K562 (cell line): ENCODE results near the gene MAGIX. TPM values are rescaled to one million over a fixed set of nuclear protein-coding genes. Genes with fewer than 3 reads are reported as not detected.

Experiments used
- BCOR ChIP-seq: fragments of 450-650 bp; IDR thresholded peaks from 2 replicates; pipeline ENCODE4 v1.6.1; 2016
- COPS2 ChIP-seq: fragments of 450-650 bp; conservative IDR thresholded peaks from 2 replicates; pipeline ENCODE4 v1.6.1; 2016; ENCODE audit warnings: mild to moderate bottlenecking, moderate library complexity
- GTF2F1 ChIP-seq: IDR thresholded peaks from 2 replicates; pipeline ENCODE4 v1.6.1; 2011; ENCODE audit warnings: low read depth, low read length, improper control_type of control experiment
- NEUROD1 ChIP-seq: fragments of 150-350 bp; IDR thresholded peaks from 2 replicates; pipeline ENCODE4 v1.6.1; 2014; ENCODE audit warnings: borderline replicate concordance, low read length, low read depth; ENCODE audit not compliant: partially characterized antibody
- PHF8 ChIP-seq: fragments of 200-600 bp; sonication (generic); IDR thresholded peaks from 2 replicates; pipeline ENCODE4 v1.6.1; 2012; ENCODE audit warnings: mixed run types, mild to moderate bottlenecking, inconsistent platforms, low read length, moderate library complexity, borderline replicate concordance
- SREBF1 ChIP-seq: fragments of 150-350 bp; IDR thresholded peaks from 2 replicates; pipeline ENCODE4 v1.6.1; 2014; ENCODE audit warnings: antibody characterized with exemption, low read depth, low read length, borderline replicate concordance
- SRSF7 ChIP-seq: fragments of 200-400 bp; formaldehyde crosslinking; optimal IDR thresholded peaks from 2 replicates; pipeline ENCODE3; 2017; ENCODE audit warnings: mild to moderate bottlenecking, low read depth, low read length
- ZNF124 ChIP-seq: sonication (generic); formaldehyde crosslinking; IDR thresholded peaks from 2 replicates; pipeline ENCODE4 v1.8.1; 2022; ENCODE audit warnings: missing genetic modification reagents
- ZNF24 ChIP-seq: fragments of 450-650 bp; IDR thresholded peaks from 2 replicates; pipeline ENCODE4 v1.6.1; 2016
- ZNF274 ChIP-seq: IDR thresholded peaks from 2 replicates; pipeline ENCODE4 v1.6.1; 2011; ENCODE audit warnings: low read depth, mild to moderate bottlenecking, low read length, moderate library complexity, borderline replicate concordance
- ZNF282 ChIP-seq: sonication (generic); formaldehyde crosslinking; IDR thresholded peaks from 2 replicates; pipeline ENCODE4 v1.8.1; 2023; ENCODE audit warnings: missing genetic modification reagents
- ZNF766 ChIP-seq: fragments of 200-800 bp; sonication (Bioruptor generic); conservative IDR thresholded peaks from 2 replicates; pipeline ENCODE4 v1.6.1; 2016; ENCODE audit warnings: missing genetic modification characterization, missing compliant biosample characterization
- ZNF785 ChIP-seq: fragments of 250-450 bp; sonication (Bioruptor Pico); IDR thresholded peaks from 2 replicates; pipeline ENCODE4 v1.4.0; 2020; ENCODE audit warnings: mild to moderate bottlenecking
- polyA plus RNA-seq, 8 experiments: library from polyadenylated mRNA; depleted of rRNA in 4 of 8; stranded (reverse) in 5 of 8; unstranded in 3 of 8; fragments of >200 nt; fragmentation: Nextera tagmentation in 2 of 8; fragmentation: Illumina TruSeq in 1 of 8; extraction: Ambion mirVana in 2 of 8; extraction: Trizol in 1 of 8; gene quantifications; 2 replicates each; pipeline versions ENCODE4 v1.2.1 to v1.2.3, GENCODE V29; 2011 to 2014; ENCODE audit warnings: inconsistent platforms in 1 of 8, missing spikeins in 1 of 8
- total RNA-seq, 7 experiments: library from RNA; depleted of rRNA in 6 of 7; stranded (reverse); fragments of >200 nt in 6 of 7; fragmentation: Illumina TruSeq in 2 of 7; extraction: Trizol in 2 of 7; gene quantifications; 2 replicates each; pipeline versions ENCODE4 v1.2.1 to v1.2.3, GENCODE V29; 2011 to 2021; ENCODE audit warnings: low replicate concordance in 1 of 7
- TF ChIP-seq, protein P1 (sequence below): fragments of 450-650 bp; IDR thresholded peaks from 2 replicates; pipeline ENCODE4 v1.6.1; 2016; ENCODE audit warnings: mild to moderate bottlenecking, moderate library complexity
- TF ChIP-seq, protein P2 (sequence below): sonication (generic); formaldehyde crosslinking; IDR thresholded peaks from 2 replicates; pipeline ENCODE4 v1.8.0; 2022; ENCODE audit warnings: missing genetic modification reagents, mild to moderate bottlenecking, borderline replicate concordance

MAGIX gene
- total and polyA plus RNA-seq, 9 of the 15 experiments (the other 6 are each of a cell fraction or from before 2014, with no cell fraction given), result 0.08 to 3.5 (median 0.47) TPM

DNA sequence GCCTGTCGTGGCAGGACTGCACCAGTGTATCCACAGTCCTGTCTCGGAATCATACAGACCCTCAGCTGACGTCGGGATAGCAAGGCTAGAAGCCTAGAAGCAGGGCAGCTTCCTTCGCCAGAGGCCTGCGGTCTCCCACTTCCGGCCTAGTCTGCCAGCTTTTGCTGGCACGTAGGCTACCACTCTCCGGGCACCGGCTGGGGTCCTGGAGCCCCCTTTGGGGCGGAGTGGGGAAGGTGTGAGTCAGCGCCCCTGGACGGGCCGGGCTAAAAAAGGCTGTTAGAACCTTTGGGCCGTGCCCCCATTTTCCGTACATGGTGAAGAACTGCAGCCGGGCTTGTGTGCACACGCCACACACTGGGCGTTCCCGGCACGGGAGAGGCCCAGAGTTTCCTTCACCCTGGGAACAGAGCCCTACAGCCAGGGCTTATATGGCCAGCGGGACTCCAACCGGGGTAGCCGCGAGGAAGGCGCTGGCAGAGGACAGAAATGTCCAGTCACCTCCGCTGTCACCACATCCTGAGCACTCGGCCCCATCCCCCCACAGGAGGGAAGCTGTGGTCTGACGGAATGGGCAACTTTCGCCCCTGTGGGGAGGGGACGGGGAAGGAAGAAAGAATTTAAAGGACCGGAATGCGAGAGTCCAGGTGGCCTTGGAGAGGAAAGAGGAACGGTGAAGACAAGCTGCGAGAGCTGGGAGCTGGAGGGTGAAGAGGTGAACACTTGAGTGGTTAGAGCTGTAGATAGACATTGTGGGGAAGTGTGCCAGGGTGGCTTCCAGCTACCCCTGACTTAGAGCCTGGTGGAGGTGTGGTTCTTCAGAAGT is 4.6 kb downstream of the MAGIX start (continued):
- TF ChIP-seq, protein P1, sequence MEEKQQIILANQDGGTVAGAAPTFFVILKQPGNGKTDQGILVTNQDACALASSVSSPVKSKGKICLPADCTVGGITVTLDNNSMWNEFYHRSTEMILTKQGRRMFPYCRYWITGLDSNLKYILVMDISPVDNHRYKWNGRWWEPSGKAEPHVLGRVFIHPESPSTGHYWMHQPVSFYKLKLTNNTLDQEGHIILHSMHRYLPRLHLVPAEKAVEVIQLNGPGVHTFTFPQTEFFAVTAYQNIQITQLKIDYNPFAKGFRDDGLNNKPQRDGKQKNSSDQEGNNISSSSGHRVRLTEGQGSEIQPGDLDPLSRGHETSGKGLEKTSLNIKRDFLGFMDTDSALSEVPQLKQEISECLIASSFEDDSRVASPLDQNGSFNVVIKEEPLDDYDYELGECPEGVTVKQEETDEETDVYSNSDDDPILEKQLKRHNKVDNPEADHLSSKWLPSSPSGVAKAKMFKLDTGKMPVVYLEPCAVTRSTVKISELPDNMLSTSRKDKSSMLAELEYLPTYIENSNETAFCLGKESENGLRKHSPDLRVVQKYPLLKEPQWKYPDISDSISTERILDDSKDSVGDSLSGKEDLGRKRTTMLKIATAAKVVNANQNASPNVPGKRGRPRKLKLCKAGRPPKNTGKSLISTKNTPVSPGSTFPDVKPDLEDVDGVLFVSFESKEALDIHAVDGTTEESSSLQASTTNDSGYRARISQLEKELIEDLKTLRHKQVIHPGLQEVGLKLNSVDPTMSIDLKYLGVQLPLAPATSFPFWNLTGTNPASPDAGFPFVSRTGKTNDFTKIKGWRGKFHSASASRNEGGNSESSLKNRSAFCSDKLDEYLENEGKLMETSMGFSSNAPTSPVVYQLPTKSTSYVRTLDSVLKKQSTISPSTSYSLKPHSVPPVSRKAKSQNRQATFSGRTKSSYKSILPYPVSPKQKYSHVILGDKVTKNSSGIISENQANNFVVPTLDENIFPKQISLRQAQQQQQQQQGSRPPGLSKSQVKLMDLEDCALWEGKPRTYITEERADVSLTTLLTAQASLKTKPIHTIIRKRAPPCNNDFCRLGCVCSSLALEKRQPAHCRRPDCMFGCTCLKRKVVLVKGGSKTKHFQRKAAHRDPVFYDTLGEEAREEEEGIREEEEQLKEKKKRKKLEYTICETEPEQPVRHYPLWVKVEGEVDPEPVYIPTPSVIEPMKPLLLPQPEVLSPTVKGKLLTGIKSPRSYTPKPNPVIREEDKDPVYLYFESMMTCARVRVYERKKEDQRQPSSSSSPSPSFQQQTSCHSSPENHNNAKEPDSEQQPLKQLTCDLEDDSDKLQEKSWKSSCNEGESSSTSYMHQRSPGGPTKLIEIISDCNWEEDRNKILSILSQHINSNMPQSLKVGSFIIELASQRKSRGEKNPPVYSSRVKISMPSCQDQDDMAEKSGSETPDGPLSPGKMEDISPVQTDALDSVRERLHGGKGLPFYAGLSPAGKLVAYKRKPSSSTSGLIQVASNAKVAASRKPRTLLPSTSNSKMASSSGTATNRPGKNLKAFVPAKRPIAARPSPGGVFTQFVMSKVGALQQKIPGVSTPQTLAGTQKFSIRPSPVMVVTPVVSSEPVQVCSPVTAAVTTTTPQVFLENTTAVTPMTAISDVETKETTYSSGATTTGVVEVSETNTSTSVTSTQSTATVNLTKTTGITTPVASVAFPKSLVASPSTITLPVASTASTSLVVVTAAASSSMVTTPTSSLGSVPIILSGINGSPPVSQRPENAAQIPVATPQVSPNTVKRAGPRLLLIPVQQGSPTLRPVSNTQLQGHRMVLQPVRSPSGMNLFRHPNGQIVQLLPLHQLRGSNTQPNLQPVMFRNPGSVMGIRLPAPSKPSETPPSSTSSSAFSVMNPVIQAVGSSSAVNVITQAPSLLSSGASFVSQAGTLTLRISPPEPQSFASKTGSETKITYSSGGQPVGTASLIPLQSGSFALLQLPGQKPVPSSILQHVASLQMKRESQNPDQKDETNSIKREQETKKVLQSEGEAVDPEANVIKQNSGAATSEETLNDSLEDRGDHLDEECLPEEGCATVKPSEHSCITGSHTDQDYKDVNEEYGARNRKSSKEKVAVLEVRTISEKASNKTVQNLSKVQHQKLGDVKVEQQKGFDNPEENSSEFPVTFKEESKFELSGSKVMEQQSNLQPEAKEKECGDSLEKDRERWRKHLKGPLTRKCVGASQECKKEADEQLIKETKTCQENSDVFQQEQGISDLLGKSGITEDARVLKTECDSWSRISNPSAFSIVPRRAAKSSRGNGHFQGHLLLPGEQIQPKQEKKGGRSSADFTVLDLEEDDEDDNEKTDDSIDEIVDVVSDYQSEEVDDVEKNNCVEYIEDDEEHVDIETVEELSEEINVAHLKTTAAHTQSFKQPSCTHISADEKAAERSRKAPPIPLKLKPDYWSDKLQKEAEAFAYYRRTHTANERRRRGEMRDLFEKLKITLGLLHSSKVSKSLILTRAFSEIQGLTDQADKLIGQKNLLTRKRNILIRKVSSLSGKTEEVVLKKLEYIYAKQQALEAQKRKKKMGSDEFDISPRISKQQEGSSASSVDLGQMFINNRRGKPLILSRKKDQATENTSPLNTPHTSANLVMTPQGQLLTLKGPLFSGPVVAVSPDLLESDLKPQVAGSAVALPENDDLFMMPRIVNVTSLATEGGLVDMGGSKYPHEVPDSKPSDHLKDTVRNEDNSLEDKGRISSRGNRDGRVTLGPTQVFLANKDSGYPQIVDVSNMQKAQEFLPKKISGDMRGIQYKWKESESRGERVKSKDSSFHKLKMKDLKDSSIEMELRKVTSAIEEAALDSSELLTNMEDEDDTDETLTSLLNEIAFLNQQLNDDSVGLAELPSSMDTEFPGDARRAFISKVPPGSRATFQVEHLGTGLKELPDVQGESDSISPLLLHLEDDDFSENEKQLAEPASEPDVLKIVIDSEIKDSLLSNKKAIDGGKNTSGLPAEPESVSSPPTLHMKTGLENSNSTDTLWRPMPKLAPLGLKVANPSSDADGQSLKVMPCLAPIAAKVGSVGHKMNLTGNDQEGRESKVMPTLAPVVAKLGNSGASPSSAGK, result no peak; the same call in 1 of the 2 replicates
- TF ChIP-seq ZNF124 (CRISPR knock-in tag) (no peak), NEUROD1 (peak; percentile 82), ZNF785 (no peak), SRSF7 (no peak), COPS2 (no peak), ZNF282 (CRISPR knock-in tag) (no peak), SREBF1 (no peak), ZNF24 (peak; percentile 57), ZNF766 (no peak), GTF2F1 (no peak), BCOR (no peak), ZNF274 (no peak), PHF8 (no peak; the same call in 1 of the 2 replicates)
- TF ChIP-seq, protein P2, sequence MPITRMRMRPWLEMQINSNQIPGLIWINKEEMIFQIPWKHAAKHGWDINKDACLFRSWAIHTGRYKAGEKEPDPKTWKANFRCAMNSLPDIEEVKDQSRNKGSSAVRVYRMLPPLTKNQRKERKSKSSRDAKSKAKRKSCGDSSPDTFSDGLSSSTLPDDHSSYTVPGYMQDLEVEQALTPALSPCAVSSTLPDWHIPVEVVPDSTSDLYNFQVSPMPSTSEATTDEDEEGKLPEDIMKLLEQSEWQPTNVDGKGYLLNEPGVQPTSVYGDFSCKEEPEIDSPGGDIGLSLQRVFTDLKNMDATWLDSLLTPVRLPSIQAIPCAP, result no peak
